ENCODE measurements around the gene MLEC.

- TF ChIP-seq RFX5 (IDR thresholded peaks at IDR 0.05; ENCODE audit: low read depth, low read length) (no peak), SP2 (CRISPR knock-in tag; IDR thresholded peaks at IDR 0.05) (no peak)
Measured at GRCh38 chr12:120668868-120669840, 17.8 kb upstream of the MLEC start.
